Subcutaneous abdominal adipose tissue (tissue), 5 donors: ENCODE measurements around the gene GSTA4.
"Not testable (repeated sequence)": the region's sequence is repeated elsewhere in the genome, so short reads cannot be mapped to it uniquely, and the experiment has no call there.

ENCODE experiments used
- H3K27ac ChIP-seq: one replicate; pipeline ENCODE4 v1.7.0; 2013; ENCODE audit warnings: low read depth, mild to moderate bottlenecking, inconsistent platforms, low read length, moderate library complexity
- H3K27me3 ChIP-seq, 5 donors: one replicate each; pipeline ENCODE4 v1.7.0; 2013; ENCODE audit warnings: low read length in 5 of 5, inconsistent platforms in 1 of 5; ENCODE audit not compliant: control insufficient read depth in 5 of 5, insufficient read depth in 4 of 5
- H3K36me3 ChIP-seq, 5 donors: one replicate each; pipeline ENCODE4 v1.7.0; 2013; ENCODE audit warnings: low read length in 5 of 5; ENCODE audit not compliant: control insufficient read depth in 5 of 5, insufficient read depth in 5 of 5
- H3K4me1 ChIP-seq, 5 donors: one replicate each; pipeline ENCODE4 v1.7.0; 2013; ENCODE audit warnings: low read length in 5 of 5, mild to moderate bottlenecking in 3 of 5, moderate library complexity in 1 of 5; ENCODE audit not compliant: control insufficient read depth in 5 of 5, insufficient read depth in 5 of 5
- H3K4me3 ChIP-seq, 5 donors: one replicate each; pipeline ENCODE4 v1.7.0; 2013; ENCODE audit warnings: low read length in 5 of 5, low read depth in 1 of 5
- H3K9ac ChIP-seq, 5 donors: one replicate each; pipeline ENCODE4 v1.7.0; 2013; ENCODE audit warnings: low read length in 5 of 5, mild to moderate bottlenecking in 4 of 5, moderate library complexity in 3 of 5
- H3K9me3 ChIP-seq, 5 donors: one replicate each; pipeline ENCODE4 v1.7.0; 2013; ENCODE audit warnings: low read length in 5 of 5; ENCODE audit not compliant: control insufficient read depth in 5 of 5
- donor health status: healthy.
- donor health status: healthy.
- donor health status: healthy.
- donor health status: healthy.
- donor health status: healthy.

The GSTA4 gene

GRCh38 chr6:53015486-53015885 is 20.4 kb upstream of the GSTA4 start:
- Histone ChIP-seq H3K27me3 (no peaks in the 10 kb centered on the region), H3K4me1 (peaks cover 0 to 19% (median 12%) of the 10 kb centered on the region in 5 donors), H3K27ac (peak overlapping the region; percentile 89), H3K36me3 (peaks cover 31 to 69% (median 67%) of the 10 kb centered on the region in 5 donors), H3K9ac (no peak overlapping the region), H3K9me3 (no peaks in the 10 kb centered on the region), H3K4me3 (no peak overlapping the region)

GRCh38 chr6:53014744-53015143 is 19.7 kb upstream of the GSTA4 start:
- peak overlapping the region; percentile 89 for H3K27ac ChIP-seq
- no peaks in the 10 kb centered on the region for H3K9me3 ChIP-seq
- peaks cover 0 to 19% (median 12%) of the 10 kb centered on the region in 5 donors for H3K4me1 ChIP-seq
- no peak overlapping the region for H3K9ac ChIP-seq
- H3K36me3 ChIP-seq: peaks cover 31 to 77% (median 71%) of the 10 kb centered on the region in 5 donors
- no peaks in the 10 kb centered on the region for H3K27me3 ChIP-seq
- H3K4me3 ChIP-seq: no peak overlapping the region

GRCh38 chr6:53014063-53014462 is 19.0 kb upstream of the GSTA4 start:
- Histone ChIP-seq H3K4me1 (peaks cover 0 to 19% (median 12%) of the 10 kb centered on the region in 5 donors), H3K9ac (no peak overlapping the region), H3K4me3 (no peak overlapping the region), H3K27me3 (no peaks in the 10 kb centered on the region), H3K27ac (peak overlapping the region; percentile 89), H3K9me3 (no peaks in the 10 kb centered on the region), H3K36me3 (peaks cover 34 to 83% (median 75%) of the 10 kb centered on the region in 5 donors)

- H3K4me1 ChIP-seq: peaks cover 0 to 19% (median 12%) of the 10 kb centered on the region in 5 donors
- no peak overlapping the region for H3K4me3 ChIP-seq
- H3K9me3 ChIP-seq: no peaks in the 10 kb centered on the region
- no peaks in the 10 kb centered on the region for H3K27me3 ChIP-seq
- peaks cover 24 to 81% (median 72%) of the 10 kb centered on the region in 5 donors for H3K36me3 ChIP-seq
- H3K27ac ChIP-seq: no peak overlapping the region
- peak overlapping the region in 1 of 5 donors; percentile 28 for H3K9ac ChIP-seq
These were observed 16.9 kb upstream of the GSTA4 start for GRCh38 chr6:53011979-53012378.

GRCh38 chr6:53010504-53010903 is 15.4 kb upstream of the GSTA4 start:
- Histone ChIP-seq H3K9me3 (no peaks in the 10 kb centered on the region), H3K9ac (no peak overlapping the region), H3K4me1 (peaks cover 0 to 19% (median 12%) of the 10 kb centered on the region in 5 donors), H3K4me3 (no peak overlapping the region), H3K27me3 (no peaks in the 10 kb centered on the region), H3K36me3 (peaks cover 30 to 83% (median 78%) of the 10 kb centered on the region in 5 donors), H3K27ac (no peak overlapping the region)

- Histone ChIP-seq H3K9ac (no peak overlapping the region), H3K27ac (no peak overlapping the region), H3K4me1 (peaks cover 0 to 10% (median 8%) of the 10 kb centered on the region in 5 donors), H3K4me3 (no peak overlapping the region), H3K27me3 (no peaks in the 10 kb centered on the region), H3K36me3 (peaks cover 35 to 85% (median 79%) of the 10 kb centered on the region in 5 donors), H3K9me3 (no peaks in the 10 kb centered on the region)
These were observed 14.4 kb upstream of the GSTA4 start for GRCh38 chr6:53009511-53009910.

GRCh38 chr6:53009056-53009455 is 14.0 kb upstream of the GSTA4 start:
- no peak overlapping the region for H3K27ac ChIP-seq
- H3K9ac ChIP-seq: no peak overlapping the region
- H3K4me3 ChIP-seq: no peak overlapping the region
- H3K36me3 ChIP-seq: peaks cover 39 to 89% (median 83%) of the 10 kb centered on the region in 5 donors
- no peaks in the 10 kb centered on the region for H3K27me3 ChIP-seq
- no peaks in the 10 kb centered on the region for H3K9me3 ChIP-seq
- H3K4me1 ChIP-seq: peaks cover 0 to 7% (median 5%) of the 10 kb centered on the region in 5 donors

GRCh38 chr6:53008192-53008687 is 13.2 kb upstream of the GSTA4 start:
- not testable (repeated sequence) for H3K4me3 ChIP-seq, H3K4me1 ChIP-seq, H3K27me3 ChIP-seq, H3K9ac ChIP-seq, H3K27ac ChIP-seq, H3K9me3 ChIP-seq
- H3K36me3 ChIP-seq: peaks cover 44 to 90% (median 81%) of the 10 kb centered on the region in 5 donors

- no peak overlapping the region for H3K27ac ChIP-seq
- no peaks in the 10 kb centered on the region for H3K4me1 ChIP-seq
- peaks cover 39 to 78% (median 66%) of the 10 kb centered on the region in 5 donors for H3K36me3 ChIP-seq
- no peak overlapping the region for H3K9ac ChIP-seq
- no peaks in the 10 kb centered on the region for H3K9me3 ChIP-seq
- no peaks in the 10 kb centered on the region for H3K27me3 ChIP-seq
- H3K4me3 ChIP-seq: no peak overlapping the region
These were observed 10.7 kb upstream of the GSTA4 start for GRCh38 chr6:53005663-53006250.

GRCh38 chr6:52999456-52999855 is 4.4 kb upstream of the GSTA4 start:
- no peaks in the 10 kb centered on the region for H3K27me3 ChIP-seq
- no peak overlapping the region for H3K4me3 ChIP-seq
- no peak overlapping the region for H3K27ac ChIP-seq
- no peak overlapping the region for H3K9ac ChIP-seq
- peaks cover 0 to 12% (median 11%) of the 10 kb centered on the region in 5 donors for H3K4me1 ChIP-seq
- H3K36me3 ChIP-seq: peaks cover 13 to 24% (median 17%) of the 10 kb centered on the region in 5 donors
- no peaks in the 10 kb centered on the region for H3K9me3 ChIP-seq
